ENCODE results near the gene ZNF546.

DNA sequence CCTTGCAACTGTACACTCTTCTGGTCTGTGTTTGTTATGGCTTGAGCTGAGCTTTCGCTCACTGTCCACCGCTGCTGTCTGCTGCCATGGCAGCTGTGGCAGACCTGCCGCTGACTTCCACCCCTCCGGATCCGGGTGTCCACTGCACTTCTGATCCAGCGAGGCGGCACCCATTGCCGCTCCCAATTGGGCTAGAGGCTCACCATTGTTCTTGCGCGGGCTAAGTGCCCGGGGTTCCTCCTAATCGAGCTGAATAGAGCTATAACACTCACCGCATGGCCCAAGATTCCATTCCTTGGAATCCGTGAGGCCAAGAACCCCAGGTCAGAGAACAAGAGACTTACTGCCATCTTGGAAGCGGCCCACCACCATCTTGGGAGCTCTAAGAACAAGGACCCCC, 28.1 kb upstream of the ZNF546 start:
- TF ChIP-seq, protein P1, sequence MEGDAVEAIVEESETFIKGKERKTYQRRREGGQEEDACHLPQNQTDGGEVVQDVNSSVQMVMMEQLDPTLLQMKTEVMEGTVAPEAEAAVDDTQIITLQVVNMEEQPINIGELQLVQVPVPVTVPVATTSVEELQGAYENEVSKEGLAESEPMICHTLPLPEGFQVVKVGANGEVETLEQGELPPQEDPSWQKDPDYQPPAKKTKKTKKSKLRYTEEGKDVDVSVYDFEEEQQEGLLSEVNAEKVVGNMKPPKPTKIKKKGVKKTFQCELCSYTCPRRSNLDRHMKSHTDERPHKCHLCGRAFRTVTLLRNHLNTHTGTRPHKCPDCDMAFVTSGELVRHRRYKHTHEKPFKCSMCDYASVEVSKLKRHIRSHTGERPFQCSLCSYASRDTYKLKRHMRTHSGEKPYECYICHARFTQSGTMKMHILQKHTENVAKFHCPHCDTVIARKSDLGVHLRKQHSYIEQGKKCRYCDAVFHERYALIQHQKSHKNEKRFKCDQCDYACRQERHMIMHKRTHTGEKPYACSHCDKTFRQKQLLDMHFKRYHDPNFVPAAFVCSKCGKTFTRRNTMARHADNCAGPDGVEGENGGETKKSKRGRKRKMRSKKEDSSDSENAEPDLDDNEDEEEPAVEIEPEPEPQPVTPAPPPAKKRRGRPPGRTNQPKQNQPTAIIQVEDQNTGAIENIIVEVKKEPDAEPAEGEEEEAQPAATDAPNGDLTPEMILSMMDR (IDR thresholded peaks at IDR 0.05; ENCODE audit: insufficient read depth, low read length, poor library complexity, severe bottlenecking): no peak
- TF ChIP-seq EZH2phosphoT487 (conservative IDR thresholded peaks at IDR 0.05; ENCODE audit: low read length): no peak

Measured in SU-DHL-6 (cell line).